Measurements from ENCODE around the gene CHIA. TPM values are rescaled to one million over a fixed set of nuclear protein-coding genes. Genes with fewer than 3 reads are reported as not detected.

The CHIA gene
- total and polyA plus RNA-seq, 2 experiments from 2014 or later: not detected

Small RNA genes within 50 kb of the gene (small RNA-seq; reads per million reads assigned to genes)
- not detected for gene AL356387.2

Other genes starting within 250 kb of the CHIA start
- gene DRAM2, start 150.8 kb upstream of the CHIA start, total RNA-seq: 67.6 and 96.1 TPM in 2 replicates
- 56.7 and 67.1 TPM in 2 replicates for gene DRAM2, start 150.8 kb upstream of the CHIA start, polyA plus RNA-seq
- 49.0 and 51.7 TPM in 2 replicates for gene CEPT1, start 150.6 kb upstream of the CHIA start, total RNA-seq
- gene CEPT1, start 150.6 kb upstream of the CHIA start, polyA plus RNA-seq: 22.3 and 24.2 TPM in 2 replicates
- 7.3 and 7.6 TPM in 2 replicates for gene DENND2D, start 90.2 kb upstream of the CHIA start, total RNA-seq
- gene DENND2D, start 90.2 kb upstream of the CHIA start, polyA plus RNA-seq: 8.3 and 14.3 TPM in 2 replicates
- gene CHI3L2, start 63.1 kb upstream of the CHIA start, total RNA-seq: 2.4 and 5.7 TPM in 2 replicates
- 0.24 and 3.9 TPM in 2 replicates for gene CHI3L2, start 63.1 kb upstream of the CHIA start, polyA plus RNA-seq
- 4.1 and 8.9 TPM in 2 replicates for gene OVGP1, start 136.9 kb downstream of the CHIA start, total RNA-seq
- gene OVGP1, start 136.9 kb downstream of the CHIA start, polyA plus RNA-seq: 2.5 and 3.7 TPM in 2 replicates
- 37.3 and 44.5 TPM in 2 replicates for gene WDR77, start 158.4 kb downstream of the CHIA start, total RNA-seq
- 49.2 and 55.3 TPM in 2 replicates for gene WDR77, start 158.4 kb downstream of the CHIA start, polyA plus RNA-seq
- gene ATP5PB, start 158.6 kb downstream of the CHIA start, total RNA-seq: 291 and 320 TPM in 2 replicates
- 289 and 309 TPM in 2 replicates for gene ATP5PB, start 158.6 kb downstream of the CHIA start, polyA plus RNA-seq
- gene C1orf162, start 183.1 kb downstream of the CHIA start, total RNA-seq: 0.72 and 0.90 TPM in 2 replicates
- 0.50 and 0.69 TPM in 2 replicates for gene C1orf162, start 183.1 kb downstream of the CHIA start, polyA plus RNA-seq
- 0.33 and 2.0 TPM in 2 replicates for gene ADORA3, start 212.8 kb downstream of the CHIA start, total RNA-seq
- gene ADORA3, start 212.8 kb downstream of the CHIA start, polyA plus RNA-seq: 0.41 and 0.61 TPM in 2 replicates
- gene TMIGD3, start 212.8 kb downstream of the CHIA start, total RNA-seq: 2.6 and 6.5 TPM in 2 replicates
- 5.2 TPM in 2 replicates for gene TMIGD3, start 212.8 kb downstream of the CHIA start, polyA plus RNA-seq

Data from hepatocyte (in vitro differentiated cells).